AG10803 (cell line): ENCODE measurements around the gene ALK.

Source experiments
- DNase-seq: peaks from one replicate; pipeline ENCODE4 v3.0.0; 2010; ENCODE audit warnings: low read depth
- H3K4me3 ChIP-seq: 2 replicates; pipeline ENCODE4 v1.5.1; 2011; ENCODE audit warnings: mild to moderate bottlenecking, low read length, control low read depth
- CTCF ChIP-seq: conservative IDR thresholded peaks from 2 replicates; pipeline ENCODE4 v1.5.1; 2011; ENCODE audit warnings: mild to moderate bottlenecking, low read length, control low read depth, inconsistent platforms

ALK gene

DNA sequence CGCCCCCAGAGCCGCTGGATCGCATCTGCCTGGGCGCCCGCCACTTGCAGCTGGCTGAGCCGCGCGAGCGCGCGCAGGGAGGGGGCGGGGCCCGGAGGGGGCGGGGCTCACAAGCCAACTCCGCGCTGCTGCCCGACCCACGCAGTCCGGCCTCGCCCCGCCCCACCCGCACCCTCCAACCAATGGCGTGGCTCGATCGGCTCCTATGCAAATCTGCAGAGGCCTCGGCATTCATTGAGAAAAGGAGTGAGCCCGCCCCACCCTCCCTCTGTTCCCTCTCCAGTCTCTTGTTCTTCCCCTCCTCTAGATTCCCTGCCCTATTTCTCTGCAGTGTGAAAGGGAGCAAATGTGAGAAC lies at the start of gene ALK:
Gene ALK (minus strand): TSS at position 27 of the 356 bp plus-strand sequence. CDS start 927 bp downstream, outside the sequence.
- H3K4me3 ChIP-seq: peak within 1 kb of the TSS; percentile 12; the same call in 1 of the 2 replicates
- TF ChIP-seq CTCF: no peak
- DNase-seq: peak; percentile 69

GRCh38 chr2:29966266-29966665 lies 44.9 kb upstream of the ALK start:
- no peak for TF ChIP-seq CTCF
- no peak for DNase-seq
- H3K4me3 ChIP-seq: no peak overlapping the region

DNA sequence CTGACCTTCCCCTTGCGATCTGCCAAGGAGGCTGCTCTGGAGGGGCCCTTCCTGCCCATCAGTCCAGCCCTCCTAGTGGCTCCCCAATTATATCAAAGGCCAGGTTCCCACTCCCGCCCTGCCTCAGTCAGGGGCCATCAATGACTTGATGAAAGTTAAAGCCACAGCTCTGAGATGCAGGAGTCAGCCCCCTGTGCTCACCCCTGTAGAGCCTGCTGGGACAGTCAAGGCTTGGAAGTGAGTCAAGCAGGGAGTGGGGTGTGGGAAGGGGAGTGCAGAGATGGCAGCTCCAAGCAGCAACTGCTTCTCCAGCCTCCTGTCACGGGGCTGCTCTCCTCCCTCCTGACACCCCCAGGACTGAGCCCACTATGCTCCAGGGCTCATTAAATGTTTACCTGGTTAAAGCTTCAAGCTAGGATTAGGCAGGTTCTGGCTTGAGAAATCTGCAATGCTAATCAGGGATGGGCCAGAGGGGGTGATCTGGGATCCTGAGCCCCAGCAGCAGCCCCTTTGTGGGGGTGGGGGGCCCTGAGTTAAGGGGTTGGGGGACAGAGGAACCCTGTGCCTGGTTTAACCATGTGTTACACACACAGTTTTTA lies 42.7 kb upstream of the ALK start:
- H3K4me3 ChIP-seq: no peak overlapping the region
- no peak for DNase-seq
- TF ChIP-seq CTCF: no peak

DNA sequence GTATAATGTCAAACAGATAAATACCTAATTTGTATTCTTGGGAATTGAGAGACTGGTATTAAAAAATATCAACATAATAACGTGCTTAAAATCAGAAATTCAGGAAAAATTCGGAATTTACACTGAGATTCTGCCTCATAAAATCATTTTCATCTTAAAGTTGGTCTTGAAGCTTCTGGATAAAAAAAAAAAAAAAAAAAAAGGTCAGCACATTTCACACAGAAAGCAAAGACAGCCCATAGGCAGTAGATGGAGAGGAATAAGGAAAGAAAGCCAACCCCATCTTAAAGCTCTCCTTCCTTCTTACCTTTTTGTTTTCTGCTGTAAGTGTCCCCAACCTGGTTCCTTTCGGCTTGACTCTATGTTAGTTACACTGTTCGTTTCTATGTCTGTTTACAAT lies 41.5 kb upstream of the ALK start:
- no peak for TF ChIP-seq CTCF
- H3K4me3 ChIP-seq: no peak overlapping the region
- DNase-seq: no peak

- TF ChIP-seq CTCF: no peak
- DNase-seq: no peak
Measured at GRCh38 chr2:29954316-29954715, 32.9 kb upstream of the ALK start.

DNA sequence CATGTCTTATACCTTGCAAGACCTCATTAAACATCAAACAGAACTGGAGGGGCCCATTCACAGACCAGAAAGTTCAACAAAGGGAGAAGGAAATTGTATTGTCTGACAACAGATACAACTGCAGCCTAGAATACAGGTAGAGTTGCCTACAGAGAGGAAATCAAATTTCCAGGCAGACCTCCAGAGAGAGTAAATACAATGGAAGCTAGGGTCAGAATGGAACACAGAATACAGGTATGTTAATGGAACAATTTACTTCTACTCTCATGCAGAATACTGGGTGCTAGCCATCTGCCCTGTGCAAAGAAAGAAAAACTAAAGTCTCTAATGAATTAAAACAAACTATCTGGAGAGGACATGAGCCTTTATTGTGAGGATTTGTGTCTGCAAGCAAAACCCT lies 31.6 kb upstream of the ALK start:
- DNase-seq: no peak
- H3K4me3 ChIP-seq: no peak overlapping the region
- no peak for TF ChIP-seq CTCF

More at GRCh38 chr2:29954316-29954715, 32.9 kb upstream of the ALK start:
- H3K4me3 ChIP-seq: no peak overlapping the region

GRCh38 chr2:29951576-29951975 lies 30.2 kb upstream of the ALK start:
- no peak for TF ChIP-seq CTCF

More at GRCh38 chr2:29951576-29951975, 30.2 kb upstream of the ALK start:
- DNase-seq: no peak
- no peak overlapping the region for H3K4me3 ChIP-seq
